Measurements from ENCODE around the gene INTS6. TPM values are rescaled to one million over a fixed set of nuclear protein-coding genes. Genes with fewer than 3 reads are reported as not detected.
A peak's percentile ranks its signal among the peaks of the same experiment; 100 is the strongest.

INTS6 gene
- total RNA-seq, 4 donors from 2014 or later, result 16.5 to 24.4 (median 18.0) TPM

GRCh38 chr13:51437550-51438127 is 15.2 kb downstream of the INTS6 start:
- H3K36me3 ChIP-seq, result no peaks in the 10 kb centered on the region
- intact Hi-C loops (cut with DNase I; ENCODE audit: low total_unique reads), result loop anchor here (2.0 to 5.0 kb wide), 3 partner anchors 15 to 145 kb away; partner anchors contain the start of genes INTS6 and WDFY2
- peaks cover 5 to 8% of the 10 kb centered on the region in 2 donors for H3K4me1 ChIP-seq
- no peak for TF ChIP-seq POLR2A (IDR thresholded peaks at IDR 0.05)
- TF ChIP-seq, protein P1, sequence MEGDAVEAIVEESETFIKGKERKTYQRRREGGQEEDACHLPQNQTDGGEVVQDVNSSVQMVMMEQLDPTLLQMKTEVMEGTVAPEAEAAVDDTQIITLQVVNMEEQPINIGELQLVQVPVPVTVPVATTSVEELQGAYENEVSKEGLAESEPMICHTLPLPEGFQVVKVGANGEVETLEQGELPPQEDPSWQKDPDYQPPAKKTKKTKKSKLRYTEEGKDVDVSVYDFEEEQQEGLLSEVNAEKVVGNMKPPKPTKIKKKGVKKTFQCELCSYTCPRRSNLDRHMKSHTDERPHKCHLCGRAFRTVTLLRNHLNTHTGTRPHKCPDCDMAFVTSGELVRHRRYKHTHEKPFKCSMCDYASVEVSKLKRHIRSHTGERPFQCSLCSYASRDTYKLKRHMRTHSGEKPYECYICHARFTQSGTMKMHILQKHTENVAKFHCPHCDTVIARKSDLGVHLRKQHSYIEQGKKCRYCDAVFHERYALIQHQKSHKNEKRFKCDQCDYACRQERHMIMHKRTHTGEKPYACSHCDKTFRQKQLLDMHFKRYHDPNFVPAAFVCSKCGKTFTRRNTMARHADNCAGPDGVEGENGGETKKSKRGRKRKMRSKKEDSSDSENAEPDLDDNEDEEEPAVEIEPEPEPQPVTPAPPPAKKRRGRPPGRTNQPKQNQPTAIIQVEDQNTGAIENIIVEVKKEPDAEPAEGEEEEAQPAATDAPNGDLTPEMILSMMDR (IDR thresholded peaks at IDR 0.05 in 4 of 5, conservative IDR thresholded peaks at IDR 0.05 in 1 of 5), result no peak
- H3K4me3 ChIP-seq, result no peak overlapping the region
- DNase-seq, result peak; percentile 20 to 49
- no peaks in the 10 kb centered on the region for H3K27me3 ChIP-seq
- H3K27ac ChIP-seq, result peak overlapping the region in 3 of 4 donors; percentile 39 to 44 (median 39)
- no peaks in the 10 kb centered on the region for H3K9me3 ChIP-seq
- in situ Hi-C loops (cut with MboI; ENCODE audit: low sequenced_read_pairs in 4 of 4), result loop anchor here in 2 of 4 donors (10.0 to 25.0 kb wide), 3 partner anchors 367 to 700 kb away; partner anchors contain the start of genes DHRS12 (in 2 of the 2) and NEK5 (in 1 of the 2)
- ATAC-seq, result peak; percentile 73 to 80

GRCh38 chr13:51435002-51435578 is 17.7 kb downstream of the INTS6 start:
- Histone ChIP-seq H3K4me1 (peaks cover 5 to 8% of the 10 kb centered on the region in 2 donors), H3K9me3 (no peaks in the 10 kb centered on the region), H3K27ac (no peak overlapping the region), H3K4me3 (no peak overlapping the region), H3K27me3 (no peaks in the 10 kb centered on the region), H3K36me3 (no peaks in the 10 kb centered on the region)
- in situ Hi-C loops (cut with MboI; ENCODE audit: low sequenced_read_pairs in 4 of 4) (loop anchor here in 2 of 4 donors (10.0 to 25.0 kb wide), 3 partner anchors 370 to 702 kb away; partner anchors contain the start of genes DHRS12 (in 2 of the 2) and NEK5 (in 1 of the 2)), intact Hi-C loops (cut with DNase I; ENCODE audit: low total_unique reads) (loop anchor here (5.0 kb wide), 1 partner anchor 147 kb away; the partner anchor contains the start of gene WDFY2)
- DNase-seq (no peak), ATAC-seq (no peak)
- TF ChIP-seq, protein P1 (IDR thresholded peaks at IDR 0.05 in 4 of 5, conservative IDR thresholded peaks at IDR 0.05 in 1 of 5), result peak in 3 of 5 experiments; percentile 29 to 47 (median 47)
- TF ChIP-seq POLR2A (IDR thresholded peaks at IDR 0.05), result no peak

DNA sequence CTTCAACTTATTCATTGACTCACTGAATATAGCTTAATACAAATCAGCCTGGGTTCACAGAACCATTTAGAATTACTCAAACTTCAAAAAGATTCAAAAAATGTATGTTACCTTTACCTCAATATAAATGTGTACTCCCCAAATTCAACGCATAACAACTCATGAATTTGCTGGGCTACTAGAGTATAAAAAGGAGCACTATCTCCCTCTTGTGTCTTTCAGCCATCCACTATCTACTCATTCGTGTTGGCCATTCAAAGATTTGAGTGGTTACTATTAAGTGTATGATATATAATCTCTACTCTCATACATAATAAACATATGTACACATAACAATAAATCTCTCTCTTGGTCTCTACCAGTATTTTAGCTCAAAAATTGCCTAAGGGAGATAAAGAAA is 20.3 kb downstream of the INTS6 start:
- DNase-seq (no peak), ATAC-seq (no peak)
- Histone ChIP-seq H3K36me3 (peaks cover 0 to 9% of the 10 kb centered on the region in 2 donors), H3K4me3 (no peak overlapping the region), H3K4me1 (no peaks in the 10 kb centered on the region), H3K9me3 (no peaks in the 10 kb centered on the region), H3K27me3 (no peaks in the 10 kb centered on the region), H3K27ac (no peak overlapping the region)
- intact Hi-C loops (cut with DNase I; ENCODE audit: low total_unique reads) (no loop called here), in situ Hi-C loops (cut with MboI; ENCODE audit: low sequenced_read_pairs in 4 of 4) (loop anchor here in 2 of 4 donors (10.0 to 25.0 kb wide), 3 partner anchors 372 to 705 kb away; partner anchors contain the start of genes DHRS12 (in 2 of the 2) and NEK5 (in 1 of the 2))
- TF ChIP-seq, protein P1 (IDR thresholded peaks at IDR 0.05 in 4 of 5, conservative IDR thresholded peaks at IDR 0.05 in 1 of 5), result no peak
- TF ChIP-seq POLR2A (IDR thresholded peaks at IDR 0.05), result no peak

DNA sequence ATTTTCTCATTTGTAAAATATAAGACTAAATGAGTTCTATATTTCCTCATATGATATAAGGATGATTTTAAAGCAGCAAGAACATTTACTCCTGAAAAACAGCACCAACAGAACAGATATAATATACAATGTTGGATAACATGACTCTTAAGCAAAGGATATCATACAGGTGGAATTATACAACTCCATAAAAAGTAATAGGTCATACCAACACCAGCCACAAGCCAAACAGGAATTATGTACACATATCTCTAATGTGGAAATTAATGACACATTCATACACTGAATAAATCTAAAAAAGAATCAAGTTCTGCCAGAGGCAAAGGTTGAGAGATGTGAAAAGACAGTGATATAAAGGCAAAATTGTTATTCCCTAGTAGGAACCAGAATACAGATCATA is 25.9 kb downstream of the INTS6 start:
- ATAC-seq (no peak), DNase-seq (no peak)
- H3K9me3 ChIP-seq, result no peaks in the 10 kb centered on the region
- H3K4me1 ChIP-seq, result peaks cover 12 to 19% of the 10 kb centered on the region in 2 donors
- in situ Hi-C loops (cut with MboI; ENCODE audit: low sequenced_read_pairs in 4 of 4) (loop anchor here in 1 of 4 donors (25.0 kb wide), 2 partner anchors 385 to 710 kb away; partner anchors contain the start of genes DHRS12 and NEK5), intact Hi-C loops (cut with DNase I; ENCODE audit: low total_unique reads) (no loop called here)
- peaks cover 0 to 9% of the 10 kb centered on the region in 2 donors for H3K36me3 ChIP-seq
- H3K4me3 ChIP-seq, result no peak overlapping the region
- H3K27ac ChIP-seq, result no peak overlapping the region
- no peaks in the 10 kb centered on the region for H3K27me3 ChIP-seq
- TF ChIP-seq, protein P1 (IDR thresholded peaks at IDR 0.05 in 4 of 5, conservative IDR thresholded peaks at IDR 0.05 in 1 of 5), result no peak
- TF ChIP-seq POLR2A (IDR thresholded peaks at IDR 0.05), result no peak
